Measurements from ENCODE around the gene PPP1R1A. TPM values are rescaled to one million over a fixed set of nuclear protein-coding genes. Genes with fewer than 3 reads are reported as not detected.

The PPP1R1A gene
- total RNA-seq, 1 donor from 2014 or later, result 10.8 TPM

DNA sequence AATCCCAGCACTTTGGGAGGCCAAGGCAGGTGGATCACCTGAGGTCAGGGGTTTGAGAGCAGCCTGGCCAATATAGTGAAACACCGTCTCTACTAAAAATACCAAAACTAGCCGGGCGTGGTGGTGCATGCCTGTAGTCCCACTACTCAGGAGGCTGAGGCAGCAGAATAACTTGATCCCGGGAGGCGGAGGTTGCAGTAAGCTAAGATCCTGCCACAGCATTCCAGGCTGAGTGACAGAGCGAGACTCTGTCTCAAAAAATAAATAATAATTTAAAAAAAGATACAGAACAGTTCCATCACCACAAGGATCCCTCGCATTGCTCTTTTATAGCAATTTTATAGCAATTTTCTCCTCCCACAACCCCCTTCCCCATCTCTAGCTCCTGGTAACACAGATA, 43.7 kb downstream of the PPP1R1A start:
- TF ChIP-seq, protein P1, sequence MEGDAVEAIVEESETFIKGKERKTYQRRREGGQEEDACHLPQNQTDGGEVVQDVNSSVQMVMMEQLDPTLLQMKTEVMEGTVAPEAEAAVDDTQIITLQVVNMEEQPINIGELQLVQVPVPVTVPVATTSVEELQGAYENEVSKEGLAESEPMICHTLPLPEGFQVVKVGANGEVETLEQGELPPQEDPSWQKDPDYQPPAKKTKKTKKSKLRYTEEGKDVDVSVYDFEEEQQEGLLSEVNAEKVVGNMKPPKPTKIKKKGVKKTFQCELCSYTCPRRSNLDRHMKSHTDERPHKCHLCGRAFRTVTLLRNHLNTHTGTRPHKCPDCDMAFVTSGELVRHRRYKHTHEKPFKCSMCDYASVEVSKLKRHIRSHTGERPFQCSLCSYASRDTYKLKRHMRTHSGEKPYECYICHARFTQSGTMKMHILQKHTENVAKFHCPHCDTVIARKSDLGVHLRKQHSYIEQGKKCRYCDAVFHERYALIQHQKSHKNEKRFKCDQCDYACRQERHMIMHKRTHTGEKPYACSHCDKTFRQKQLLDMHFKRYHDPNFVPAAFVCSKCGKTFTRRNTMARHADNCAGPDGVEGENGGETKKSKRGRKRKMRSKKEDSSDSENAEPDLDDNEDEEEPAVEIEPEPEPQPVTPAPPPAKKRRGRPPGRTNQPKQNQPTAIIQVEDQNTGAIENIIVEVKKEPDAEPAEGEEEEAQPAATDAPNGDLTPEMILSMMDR (IDR thresholded peaks at IDR 0.05), result no peak
- TF ChIP-seq POLR2AphosphoS5 (IDR thresholded peaks at IDR 0.05; ENCODE audit: insufficient read depth in 1 of 2, low read depth in 1 of 2), result no peak
- DNase-seq (ENCODE audit: extremely low spot score in 2 of 2), result no peak
- Histone ChIP-seq H3K4me1 (peaks cover 4% of the 10 kb centered on the region), H3K36me3 (no peaks in the 10 kb centered on the region), H3K27ac (no peak overlapping the region), H3K9me3 (no peaks in the 10 kb centered on the region), H3K27me3 (no peaks in the 10 kb centered on the region), H3K4me3 (no peak overlapping the region)
- intact Hi-C loops (cut with DNase I), result no loop called here

DNA sequence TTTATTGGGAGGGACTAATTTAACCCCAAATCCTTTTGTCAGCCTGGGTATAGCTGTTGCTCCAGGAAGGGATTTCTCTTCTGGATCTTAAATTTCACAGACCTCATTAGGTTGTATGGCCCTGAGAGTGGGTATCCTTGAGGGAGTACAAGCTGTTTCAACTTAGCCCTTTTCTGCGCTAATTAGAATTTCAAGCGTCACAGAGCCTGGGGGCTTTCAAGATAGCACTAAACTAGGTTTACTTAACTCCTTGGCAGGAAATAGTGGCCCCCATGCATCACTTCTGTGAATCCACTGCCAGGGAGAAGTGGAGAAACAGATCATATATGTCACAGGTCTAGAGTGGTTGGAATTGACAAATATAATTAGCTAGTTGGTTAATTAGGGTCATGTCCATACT, 44.9 kb downstream of the PPP1R1A start:
- DNase-seq (ENCODE audit: extremely low spot score in 2 of 2), result no peak
- Histone ChIP-seq H3K4me1 (no peaks in the 10 kb centered on the region), H3K9me3 (no peaks in the 10 kb centered on the region), H3K4me3 (no peak overlapping the region), H3K27me3 (no peaks in the 10 kb centered on the region), H3K27ac (no peak overlapping the region), H3K36me3 (no peaks in the 10 kb centered on the region)
- TF ChIP-seq POLR2AphosphoS5 (IDR thresholded peaks at IDR 0.05; ENCODE audit: insufficient read depth in 1 of 2, low read depth in 1 of 2), result no peak
- TF ChIP-seq, protein P1 (IDR thresholded peaks at IDR 0.05), result no peak
- TF ChIP-seq POLR2A (IDR thresholded peaks at IDR 0.05), result no peak
- intact Hi-C loops (cut with DNase I), result no loop called here

DNA sequence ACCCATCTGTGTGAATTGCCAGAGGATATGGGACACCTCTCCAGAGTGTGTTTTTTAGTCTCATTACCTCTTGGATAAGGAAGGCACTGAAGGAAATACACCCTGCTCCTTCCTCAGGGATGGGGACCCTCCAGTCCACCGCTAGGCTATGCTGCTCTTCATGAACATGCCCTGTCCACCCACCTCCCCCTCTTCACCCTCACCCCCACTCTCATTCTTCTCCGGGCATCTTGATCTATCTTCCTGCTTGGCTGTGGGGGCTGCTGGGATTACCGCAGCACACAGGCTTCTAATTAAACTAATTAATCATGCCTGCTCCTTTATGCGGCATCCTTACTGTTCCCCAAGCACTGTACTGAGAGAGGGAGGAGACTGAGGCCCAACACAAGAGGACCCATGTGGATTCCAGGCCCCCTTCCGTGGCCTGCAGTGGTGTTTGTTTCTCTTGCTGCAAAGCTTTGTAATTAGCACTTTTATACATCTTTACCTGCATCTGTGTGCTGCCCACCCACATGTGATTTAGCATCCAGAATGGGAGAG, 46.6 kb downstream of the PPP1R1A start:
- Histone ChIP-seq H3K27ac (no peak overlapping the region), H3K36me3 (no peaks in the 10 kb centered on the region), H3K27me3 (no peaks in the 10 kb centered on the region), H3K9me3 (no peaks in the 10 kb centered on the region), H3K4me1 (no peaks in the 10 kb centered on the region), H3K4me3 (no peak overlapping the region)
- TF ChIP-seq POLR2AphosphoS5 (IDR thresholded peaks at IDR 0.05; ENCODE audit: insufficient read depth in 1 of 2, low read depth in 1 of 2), result no peak
- DNase-seq (ENCODE audit: extremely low spot score in 2 of 2), result no peak
- intact Hi-C loops (cut with DNase I), result no loop called here

DNA sequence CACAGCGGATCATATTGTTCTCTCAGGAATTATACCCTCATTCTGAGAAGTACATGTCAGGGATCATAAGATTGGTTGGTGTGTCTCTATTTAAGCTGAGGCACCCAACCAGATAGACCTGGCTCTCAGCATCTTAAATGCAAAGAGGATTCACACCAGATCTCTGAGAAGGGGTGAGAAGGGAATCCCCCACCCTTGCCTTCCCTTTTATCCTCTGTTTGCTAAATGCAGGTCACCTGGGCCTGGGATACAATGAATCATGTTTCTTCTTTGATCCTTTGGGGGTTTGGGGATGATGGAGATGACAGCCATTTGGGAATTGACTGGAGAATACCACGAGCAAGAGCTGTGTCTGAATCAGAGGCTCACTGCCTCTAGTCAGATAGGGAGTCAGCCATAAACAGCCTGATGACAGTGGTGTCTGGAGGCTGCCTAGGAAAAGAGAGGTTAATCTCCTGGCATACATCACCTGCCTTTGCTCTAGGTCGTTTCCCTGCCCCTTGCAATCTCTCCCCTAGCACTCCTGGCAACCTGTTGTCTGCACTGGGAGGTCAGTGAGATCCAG, 50.2 kb downstream of the PPP1R1A start:
- Histone ChIP-seq H3K36me3 (no peaks in the 10 kb centered on the region), H3K4me3 (no peak overlapping the region), H3K4me1 (no peaks in the 10 kb centered on the region), H3K27ac (no peak overlapping the region), H3K9me3 (no peaks in the 10 kb centered on the region), H3K27me3 (no peaks in the 10 kb centered on the region)
- TF ChIP-seq POLR2AphosphoS5 (IDR thresholded peaks at IDR 0.05; ENCODE audit: insufficient read depth in 1 of 2, low read depth in 1 of 2) (no peak), POLR2A (IDR thresholded peaks at IDR 0.05) (no peak)
- TF ChIP-seq, protein P1 (IDR thresholded peaks at IDR 0.05), result no peak
- intact Hi-C loops (cut with DNase I), result no loop called here
- DNase-seq (ENCODE audit: extremely low spot score in 2 of 2), result no peak

DNA sequence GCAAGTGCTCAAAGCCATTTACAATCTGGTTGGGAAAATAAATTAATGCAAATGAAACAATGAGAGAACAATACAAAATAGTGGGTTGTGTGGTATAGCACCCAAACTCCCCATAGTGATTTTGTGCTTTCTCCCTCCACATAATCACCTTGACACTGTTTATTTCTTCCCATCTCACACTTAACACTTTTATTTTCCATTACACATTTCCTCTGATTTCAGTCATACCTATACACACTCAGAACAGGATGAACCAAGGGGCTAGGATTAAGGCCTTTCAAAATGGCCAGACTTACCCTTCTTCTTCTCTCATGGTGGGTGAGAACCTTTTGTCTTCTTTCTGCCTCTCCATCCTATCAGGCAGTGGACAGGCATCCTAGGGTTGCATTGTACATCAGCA, 53.0 kb downstream of the PPP1R1A start:
- Histone ChIP-seq H3K27ac (no peak overlapping the region), H3K36me3 (no peaks in the 10 kb centered on the region), H3K4me3 (no peak overlapping the region), H3K4me1 (no peaks in the 10 kb centered on the region), H3K9me3 (no peaks in the 10 kb centered on the region), H3K27me3 (no peaks in the 10 kb centered on the region)
- DNase-seq (ENCODE audit: extremely low spot score in 2 of 2), result no peak
- intact Hi-C loops (cut with DNase I), result no loop called here
- TF ChIP-seq POLR2A (IDR thresholded peaks at IDR 0.05) (no peak), POLR2AphosphoS5 (IDR thresholded peaks at IDR 0.05; ENCODE audit: insufficient read depth in 1 of 2, low read depth in 1 of 2) (no peak)
- TF ChIP-seq, protein P1 (IDR thresholded peaks at IDR 0.05), result no peak
